ENCODE measurements around the gene PLD4. TPM values are rescaled to one million over a fixed set of nuclear protein-coding genes. Genes with fewer than 3 reads are reported as not detected.

PLD4 gene
- total RNA-seq, 2 donors from 2014 or later = 1.2 TPM; not detected in 1

DNA sequence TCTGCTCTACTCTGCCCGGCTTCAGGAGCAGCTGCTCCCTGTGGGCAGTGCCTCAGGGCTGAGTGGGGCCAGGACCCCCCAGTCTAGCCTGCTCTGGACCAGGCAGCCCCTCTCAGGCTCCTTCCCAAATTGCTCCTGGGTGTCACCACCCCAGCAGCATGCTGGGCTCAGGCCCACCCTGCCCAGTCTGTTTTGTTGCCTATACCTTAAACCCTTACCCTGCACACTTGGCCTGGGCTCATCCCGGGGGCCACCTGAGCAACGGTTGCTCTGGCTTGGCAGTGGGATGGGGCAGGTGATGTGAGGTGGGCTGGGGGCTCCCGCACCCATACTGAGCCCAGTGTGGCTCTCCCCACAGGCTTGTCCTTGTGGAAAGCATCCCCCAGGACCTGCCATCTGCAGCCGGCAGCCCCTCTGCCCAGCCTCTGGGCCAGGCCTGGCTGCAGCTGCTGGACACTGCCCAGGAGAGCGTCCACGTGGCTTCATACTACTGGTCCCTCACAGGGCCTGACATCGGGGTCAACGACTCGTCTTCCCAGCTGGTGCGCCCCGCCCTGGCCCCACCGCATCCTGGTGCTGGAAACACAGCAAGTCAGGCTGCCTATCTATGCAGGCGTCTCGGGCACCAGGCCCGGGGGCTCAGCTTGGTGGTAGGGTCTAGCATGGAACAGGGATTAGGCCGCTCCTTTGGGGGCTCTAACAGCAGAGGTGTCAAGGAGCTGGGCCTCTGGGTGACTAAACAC is 3.9 kb downstream of the PLD4 start:
- Histone ChIP-seq H3K4me3 (no peak overlapping the region), H3K4me1 (peaks cover 4% of the 10 kb centered on the region), H3K9ac (ENCODE audit: low read depth in 2 of 2, low read length in 2 of 2) (no peak overlapping the region), H3K36me3 (no peaks in the 10 kb centered on the region), H3K27me3 (peaks cover 25% of the 10 kb centered on the region), H3K9me3 (no peaks in the 10 kb centered on the region), H3K27ac (no peak overlapping the region)
- intact Hi-C loops (cut with DNase I) = no loop called here
- DNase-seq = no peak
- TF ChIP-seq, protein P1, sequence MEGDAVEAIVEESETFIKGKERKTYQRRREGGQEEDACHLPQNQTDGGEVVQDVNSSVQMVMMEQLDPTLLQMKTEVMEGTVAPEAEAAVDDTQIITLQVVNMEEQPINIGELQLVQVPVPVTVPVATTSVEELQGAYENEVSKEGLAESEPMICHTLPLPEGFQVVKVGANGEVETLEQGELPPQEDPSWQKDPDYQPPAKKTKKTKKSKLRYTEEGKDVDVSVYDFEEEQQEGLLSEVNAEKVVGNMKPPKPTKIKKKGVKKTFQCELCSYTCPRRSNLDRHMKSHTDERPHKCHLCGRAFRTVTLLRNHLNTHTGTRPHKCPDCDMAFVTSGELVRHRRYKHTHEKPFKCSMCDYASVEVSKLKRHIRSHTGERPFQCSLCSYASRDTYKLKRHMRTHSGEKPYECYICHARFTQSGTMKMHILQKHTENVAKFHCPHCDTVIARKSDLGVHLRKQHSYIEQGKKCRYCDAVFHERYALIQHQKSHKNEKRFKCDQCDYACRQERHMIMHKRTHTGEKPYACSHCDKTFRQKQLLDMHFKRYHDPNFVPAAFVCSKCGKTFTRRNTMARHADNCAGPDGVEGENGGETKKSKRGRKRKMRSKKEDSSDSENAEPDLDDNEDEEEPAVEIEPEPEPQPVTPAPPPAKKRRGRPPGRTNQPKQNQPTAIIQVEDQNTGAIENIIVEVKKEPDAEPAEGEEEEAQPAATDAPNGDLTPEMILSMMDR (IDR thresholded peaks at IDR 0.05) = no peak

DNA sequence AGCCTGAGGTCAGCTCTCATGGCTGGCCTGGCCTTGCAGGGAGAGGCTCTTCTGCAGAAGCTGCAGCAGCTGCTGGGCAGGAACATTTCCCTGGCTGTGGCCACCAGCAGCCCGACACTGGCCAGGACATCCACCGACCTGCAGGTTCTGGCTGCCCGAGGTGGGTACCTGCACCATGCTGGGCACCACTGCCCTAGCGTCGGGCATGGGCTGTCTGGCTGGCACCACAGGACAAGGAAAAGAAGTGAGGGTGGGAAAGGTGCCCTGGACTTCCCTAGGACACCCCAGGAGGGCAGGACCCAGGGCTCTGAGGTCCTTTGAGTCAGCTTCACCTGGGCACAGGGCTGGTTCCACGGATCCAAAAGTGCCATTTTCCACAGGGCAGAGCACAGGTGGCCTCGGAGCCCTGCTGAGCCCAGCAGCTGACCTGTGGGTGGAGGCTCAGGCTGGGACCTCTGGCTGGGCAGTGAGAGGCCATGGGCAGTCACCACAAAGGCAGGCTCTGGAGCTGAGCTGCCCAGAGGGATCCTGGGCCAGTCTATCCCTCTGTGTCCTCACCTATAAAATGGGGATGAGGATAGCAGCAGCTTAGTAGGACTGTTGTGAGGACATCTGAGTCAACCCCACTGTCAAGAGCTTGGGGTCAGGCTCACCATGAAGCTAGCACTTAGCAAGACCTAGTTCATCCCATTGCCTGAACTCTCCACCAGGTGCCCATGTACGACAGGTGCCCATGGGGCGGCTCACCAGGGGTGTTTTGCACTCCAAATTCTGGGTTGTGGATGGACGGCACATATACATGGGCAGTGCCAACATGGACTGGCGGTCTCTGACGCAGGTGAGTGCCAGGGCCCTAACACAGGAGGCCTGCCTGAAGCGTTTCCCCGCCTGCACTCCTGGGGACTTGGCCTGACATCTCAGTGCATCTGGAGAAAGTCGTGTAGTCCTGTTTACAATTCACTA is 4.9 kb downstream of the PLD4 start:
- no peak overlapping the region for H3K27ac ChIP-seq
- no peak overlapping the region for H3K4me3 ChIP-seq
- no peaks in the 10 kb centered on the region for H3K36me3 ChIP-seq
- no peaks in the 10 kb centered on the region for H3K9me3 ChIP-seq
- H3K9ac ChIP-seq (ENCODE audit: low read depth in 2 of 2, low read length in 2 of 2) = no peak overlapping the region
- TF ChIP-seq, protein P1 (IDR thresholded peaks at IDR 0.05) = no peak
- DNase-seq = no peak
- intact Hi-C loops (cut with DNase I) = no loop called here
- H3K4me1 ChIP-seq = peaks cover 4% of the 10 kb centered on the region
- H3K27me3 ChIP-seq = peaks cover 25% of the 10 kb centered on the region

DNA sequence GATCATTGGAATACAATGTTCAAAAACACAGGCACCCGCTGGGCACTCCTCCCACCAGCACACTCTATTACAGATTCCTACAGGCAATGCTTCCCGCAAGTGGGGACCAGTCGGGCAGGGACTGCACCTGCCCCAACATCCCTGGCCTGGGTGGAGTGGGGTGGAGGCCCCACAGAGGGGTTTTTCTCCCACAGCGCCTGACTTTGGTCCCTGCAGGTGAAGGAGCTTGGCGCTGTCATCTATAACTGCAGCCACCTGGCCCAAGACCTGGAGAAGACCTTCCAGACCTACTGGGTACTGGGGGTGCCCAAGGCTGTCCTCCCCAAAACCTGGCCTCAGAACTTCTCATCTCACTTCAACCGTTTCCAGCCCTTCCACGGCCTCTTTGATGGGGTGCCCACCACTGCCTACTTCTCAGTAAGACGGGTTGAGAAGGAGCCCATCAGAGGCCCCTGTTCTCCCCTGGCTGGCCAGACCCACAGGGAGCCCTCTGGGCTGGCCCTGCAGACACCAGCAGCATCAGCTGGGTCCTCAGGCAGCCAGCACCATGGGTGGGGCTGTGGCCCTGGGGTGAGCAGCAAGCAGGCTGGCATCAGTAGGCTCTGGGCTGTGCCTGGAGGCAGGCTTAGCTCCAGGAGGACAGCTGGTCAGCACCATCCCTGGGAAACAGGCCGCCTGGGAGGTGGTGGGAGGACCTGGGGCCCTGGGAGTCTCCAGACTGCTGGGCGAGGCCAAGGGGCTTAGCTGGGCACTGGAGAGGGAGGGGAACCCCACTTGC is 6.0 kb downstream of the PLD4 start:
- H3K36me3 ChIP-seq = no peaks in the 10 kb centered on the region
- no peak for DNase-seq
- H3K27ac ChIP-seq = no peak overlapping the region
- no peak overlapping the region for H3K9ac ChIP-seq (ENCODE audit: low read depth in 2 of 2, low read length in 2 of 2)
- no peaks in the 10 kb centered on the region for H3K9me3 ChIP-seq
- H3K4me1 ChIP-seq = peaks cover 4% of the 10 kb centered on the region
- H3K27me3 ChIP-seq = peaks cover 25% of the 10 kb centered on the region
- no peak overlapping the region for H3K4me3 ChIP-seq
- intact Hi-C loops (cut with DNase I) = no loop called here
- TF ChIP-seq, protein P1 (IDR thresholded peaks at IDR 0.05) = no peak

DNA sequence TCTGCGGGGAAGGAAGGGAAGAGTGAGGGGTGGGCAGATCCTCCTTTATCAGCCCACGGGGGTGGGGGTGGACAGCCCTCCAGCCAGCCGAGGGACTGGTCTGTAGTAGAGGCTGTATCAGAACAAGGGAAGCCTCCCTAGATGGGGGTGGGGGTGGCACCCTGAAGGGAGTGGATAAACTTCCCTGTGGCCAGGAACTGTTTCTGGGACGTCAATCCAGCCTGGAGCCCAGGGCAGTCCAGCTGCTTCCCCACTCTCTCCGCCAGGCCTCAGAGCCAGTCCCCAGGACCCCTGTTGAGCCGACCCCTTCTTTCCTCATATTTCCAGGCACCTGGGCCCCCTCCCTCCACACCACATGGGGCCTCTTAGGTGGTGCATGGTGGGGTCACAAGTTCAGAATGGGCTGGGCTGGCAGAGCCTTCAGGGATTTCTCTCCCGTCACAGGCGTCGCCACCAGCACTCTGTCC is 6.7 kb downstream of the PLD4 start:
- no peak overlapping the region for H3K4me3 ChIP-seq
- H3K4me1 ChIP-seq = peaks cover 4% of the 10 kb centered on the region
- no peak for DNase-seq
- no peak overlapping the region for H3K9ac ChIP-seq (ENCODE audit: low read depth in 2 of 2, low read length in 2 of 2)
- TF ChIP-seq, protein P1 (IDR thresholded peaks at IDR 0.05) = no peak
- no peak overlapping the region for H3K27ac ChIP-seq
- intact Hi-C loops (cut with DNase I) = no loop called here
- no peaks in the 10 kb centered on the region for H3K9me3 ChIP-seq
- H3K36me3 ChIP-seq = no peaks in the 10 kb centered on the region
- H3K27me3 ChIP-seq = peaks cover 28% of the 10 kb centered on the region

Data from colonic mucosa (tissue), 4 donors.